ENCODE data around the gene RAI1. TPM values are rescaled to one million over a fixed set of nuclear protein-coding genes. Genes with fewer than 3 reads are reported as not detected.

The RAI1 gene
- total RNA-seq, 2 experiments from 2014 or later, result 9.2 to 12.0 TPM

DNA sequence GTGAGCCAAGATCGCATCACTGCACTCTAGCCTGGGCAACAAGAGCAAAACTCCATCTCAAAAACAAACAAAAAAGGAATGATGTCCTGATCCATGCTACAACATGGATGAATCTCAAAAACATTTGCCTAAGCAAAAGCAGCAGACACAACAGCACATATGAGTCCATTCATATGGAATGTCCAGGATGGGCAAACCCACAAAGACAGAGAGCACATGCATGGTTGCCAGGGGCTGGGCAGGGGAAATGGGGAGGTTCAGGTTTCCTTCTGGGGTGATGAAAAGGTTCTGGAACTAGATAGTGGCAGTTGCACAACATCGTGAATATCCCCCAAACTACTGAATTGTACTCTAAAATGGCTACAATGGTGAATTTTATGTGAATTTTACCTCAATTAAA, 35.3 kb upstream of the RAI1 start:
- Mint-ChIP-seq H3K9me3 (peaks cover 9% of the 10 kb centered on the region), H3K36me3 (ENCODE audit: low read depth) (no peaks in the 10 kb centered on the region), H3K27ac (no peak overlapping the region), H3K27me3 (ENCODE audit: low read depth) (no peaks in the 10 kb centered on the region), H3K4me1 (ENCODE audit: low read depth) (no peaks in the 10 kb centered on the region), H3K4me3 (no peak overlapping the region)
- DNase-seq, result no peak
- intact Hi-C loops (cut with micrococcal nuclease), result no loop called here
- CTCF ChIA-PET, result no interaction called here

DNA sequence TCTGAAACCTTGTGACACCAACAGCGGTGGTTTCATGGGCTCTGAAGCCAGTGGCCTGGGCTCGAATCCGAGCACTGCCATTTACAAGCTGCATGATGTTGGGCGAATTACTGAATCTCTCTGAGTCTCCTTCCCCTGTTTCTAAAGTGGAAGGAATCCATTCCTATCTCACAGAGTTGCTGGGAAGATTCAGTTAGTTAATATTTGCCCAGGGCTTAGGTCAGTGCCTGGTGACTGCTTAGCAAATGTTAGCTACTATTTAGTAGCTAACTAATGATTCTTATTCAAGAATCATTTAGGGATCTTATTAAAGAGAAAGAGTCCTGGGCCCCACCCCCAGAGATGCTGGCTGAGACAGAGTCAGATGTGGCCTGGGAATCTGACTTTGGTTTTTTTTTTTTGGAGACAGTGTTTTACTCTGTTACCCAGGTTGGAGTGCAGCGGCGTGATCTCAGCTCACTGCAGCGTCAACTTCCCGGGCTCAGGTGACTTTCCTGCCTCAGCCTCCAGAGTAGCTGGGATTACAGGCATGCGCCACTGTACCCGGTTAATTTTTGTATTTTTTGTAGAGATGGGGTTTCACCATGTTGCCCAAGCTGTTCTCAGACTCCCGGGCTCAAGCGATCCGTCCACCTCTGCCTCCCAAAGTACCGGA, 33.6 kb upstream of the RAI1 start:
- intact Hi-C loops (cut with micrococcal nuclease), result no loop called here
- no peaks in the 10 kb centered on the region for H3K36me3 Mint-ChIP-seq (ENCODE audit: low read depth)
- peaks cover 10% of the 10 kb centered on the region for H3K9me3 Mint-ChIP-seq
- CTCF ChIA-PET, result interaction anchor here (1.0 kb wide), 1 partner anchor 293 kb away, joined by 3 read pairs; no protein-coding TSS in a partner anchor
- no peak overlapping the region for H3K4me3 Mint-ChIP-seq
- H3K4me1 Mint-ChIP-seq (ENCODE audit: low read depth), result no peaks in the 10 kb centered on the region
- H3K27ac Mint-ChIP-seq, result no peak overlapping the region
- no peak for DNase-seq
- no peaks in the 10 kb centered on the region for H3K27me3 Mint-ChIP-seq (ENCODE audit: low read depth)

DNA sequence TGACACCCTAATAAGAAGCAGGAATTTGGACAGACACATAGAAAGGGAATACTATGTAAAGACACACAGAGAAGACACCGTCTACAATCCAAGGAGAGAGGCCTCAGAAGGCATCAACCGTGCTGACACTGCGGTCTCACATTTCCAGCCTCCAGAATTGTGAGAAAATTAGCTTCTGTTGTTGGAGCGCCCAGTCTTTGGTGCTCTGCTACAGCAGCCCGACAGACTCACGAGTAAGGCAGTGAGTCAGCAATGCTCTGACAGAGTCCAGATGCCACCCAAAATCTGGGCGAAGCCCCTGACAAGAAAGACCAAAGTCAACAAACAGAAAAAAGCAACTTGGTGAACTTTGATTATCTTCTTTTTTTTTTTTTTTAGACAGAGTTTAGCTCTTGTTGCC, 32.5 kb upstream of the RAI1 start:
- H3K27me3 Mint-ChIP-seq (ENCODE audit: low read depth), result no peaks in the 10 kb centered on the region

DNA sequence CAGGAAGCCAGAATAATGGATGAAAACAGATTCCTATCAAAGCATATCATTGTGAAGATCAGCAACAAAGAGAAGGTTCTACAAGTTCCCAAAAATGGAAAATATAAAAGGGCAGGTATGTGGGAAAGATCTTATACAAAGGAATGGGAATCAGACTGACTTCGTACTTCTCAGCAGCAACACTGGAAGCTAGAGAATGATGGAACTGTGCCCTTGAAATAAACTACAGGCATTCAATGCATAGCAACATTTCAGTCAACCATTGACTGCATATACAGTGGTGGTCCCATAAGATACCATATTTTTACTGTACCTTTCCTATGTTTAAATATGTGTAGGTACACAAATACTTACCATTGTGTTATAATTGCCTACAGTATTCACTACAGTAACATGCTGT, 30.3 kb upstream of the RAI1 start:
- Mint-ChIP-seq H3K36me3 (ENCODE audit: low read depth) (no peaks in the 10 kb centered on the region), H3K27ac (no peak overlapping the region), H3K4me1 (ENCODE audit: low read depth) (no peaks in the 10 kb centered on the region), H3K9me3 (peaks cover 11% of the 10 kb centered on the region), H3K4me3 (no peak overlapping the region), H3K27me3 (ENCODE audit: low read depth) (no peaks in the 10 kb centered on the region)
- no peak for DNase-seq
- intact Hi-C loops (cut with micrococcal nuclease), result no loop called here
- CTCF ChIA-PET, result interaction anchor here (1.0 kb wide), 1 partner anchor 9 kb away, joined by 5 read pairs; no protein-coding TSS in a partner anchor

More for the DNA sequence above, 32.5 kb upstream of the RAI1 start:
- CTCF ChIA-PET, result interaction anchor here (1.5 kb wide), 1 partner anchor 152 kb away, joined by 4 read pairs; no protein-coding TSS in a partner anchor
- H3K4me1 Mint-ChIP-seq (ENCODE audit: low read depth), result no peaks in the 10 kb centered on the region
- DNase-seq, result no peak
- no peaks in the 10 kb centered on the region for H3K36me3 Mint-ChIP-seq (ENCODE audit: low read depth)
- H3K27ac Mint-ChIP-seq, result no peak overlapping the region
- peaks cover 10% of the 10 kb centered on the region for H3K9me3 Mint-ChIP-seq
- intact Hi-C loops (cut with micrococcal nuclease), result no loop called here
- no peak overlapping the region for H3K4me3 Mint-ChIP-seq

DNA sequence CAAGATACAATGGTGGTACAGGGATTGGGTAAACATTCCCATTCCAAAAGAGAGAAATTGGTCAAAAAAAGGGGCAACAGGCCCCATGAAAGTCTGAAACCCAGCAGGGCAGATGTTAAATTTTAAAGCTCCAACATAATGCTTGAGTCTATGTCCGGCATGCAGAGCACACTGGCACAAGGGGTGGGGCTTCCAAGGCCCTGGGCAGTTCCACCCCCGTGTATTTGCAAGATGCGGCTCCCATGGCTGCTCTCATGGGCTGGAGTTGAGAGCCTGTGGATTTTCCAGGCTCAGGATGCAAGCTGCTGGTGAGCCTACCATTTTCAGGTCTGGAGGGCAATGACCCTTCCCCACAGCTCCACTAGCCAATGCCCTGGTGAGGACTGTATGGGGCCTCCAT, 27.9 kb upstream of the RAI1 start:
- no peaks in the 10 kb centered on the region for H3K36me3 Mint-ChIP-seq (ENCODE audit: low read depth)
- no peaks in the 10 kb centered on the region for H3K27me3 Mint-ChIP-seq (ENCODE audit: low read depth)
- intact Hi-C loops (cut with micrococcal nuclease), result no loop called here
- no peak overlapping the region for H3K27ac Mint-ChIP-seq
- no peak for DNase-seq
- H3K4me1 Mint-ChIP-seq (ENCODE audit: low read depth), result no peaks in the 10 kb centered on the region
- no peak overlapping the region for H3K4me3 Mint-ChIP-seq
- H3K9me3 Mint-ChIP-seq, result peaks cover 16% of the 10 kb centered on the region
- CTCF ChIA-PET, result interaction anchor here (0.6 to 1.7 kb wide), 2 partner anchors 11 to 322 kb away, joined by 4 to 5 read pairs; no protein-coding TSS in a partner anchor

DNA sequence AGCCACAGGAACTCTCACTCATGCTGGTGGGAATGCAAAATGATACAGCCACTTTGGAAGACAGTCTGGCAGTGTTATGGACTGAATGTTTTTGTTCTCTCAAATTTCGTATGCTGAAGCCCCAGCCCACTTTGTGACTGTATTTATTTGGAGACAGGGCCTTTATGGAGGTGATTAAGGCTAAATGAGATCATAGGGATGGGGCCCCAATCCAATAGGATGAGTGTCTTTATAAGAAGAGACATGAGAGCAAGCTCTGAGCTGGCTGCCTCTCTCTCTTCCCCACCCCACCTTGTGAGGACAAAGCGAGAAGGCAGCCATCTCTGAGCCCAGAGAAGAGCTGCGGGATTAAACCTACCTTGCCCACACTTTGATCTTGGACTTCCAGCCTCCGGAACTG, 21.9 kb upstream of the RAI1 start:
- no peak overlapping the region for H3K4me3 Mint-ChIP-seq
- no peak overlapping the region for H3K27ac Mint-ChIP-seq
- H3K4me1 Mint-ChIP-seq (ENCODE audit: low read depth), result peaks cover 11% of the 10 kb centered on the region
- no peaks in the 10 kb centered on the region for H3K27me3 Mint-ChIP-seq (ENCODE audit: low read depth)
- CTCF ChIA-PET, result no interaction called here
- intact Hi-C loops (cut with micrococcal nuclease), result no loop called here
- no peak for DNase-seq
- H3K36me3 Mint-ChIP-seq (ENCODE audit: low read depth), result no peaks in the 10 kb centered on the region
- H3K9me3 Mint-ChIP-seq, result peaks cover 19% of the 10 kb centered on the region

DNA sequence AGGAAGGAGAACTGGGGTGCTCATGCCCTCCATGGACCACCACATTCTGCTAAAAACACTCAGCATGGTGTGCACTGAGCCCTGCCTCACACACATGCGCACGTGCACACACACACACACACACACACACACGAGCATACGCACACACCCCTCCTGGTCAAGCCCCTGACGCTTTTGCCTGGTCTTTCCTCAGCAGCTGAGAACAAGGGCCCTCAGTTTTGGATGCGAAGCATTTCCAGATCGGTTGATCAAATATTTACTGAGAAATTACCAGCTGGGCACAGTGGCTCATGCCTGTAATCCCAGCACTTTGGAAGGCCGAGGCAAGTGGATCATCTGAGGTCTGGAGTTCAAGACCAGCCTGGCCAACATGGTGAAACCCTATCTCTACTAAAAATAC, 20.1 kb upstream of the RAI1 start:
- CTCF ChIA-PET, result interaction anchor here (0.6 kb wide), 1 partner anchor 114 kb away, joined by 6 read pairs; no protein-coding TSS in a partner anchor
- Mint-ChIP-seq H3K27ac (no peak overlapping the region), H3K4me1 (ENCODE audit: low read depth) (peaks cover 11% of the 10 kb centered on the region), H3K4me3 (no peak overlapping the region), H3K36me3 (ENCODE audit: low read depth) (no peaks in the 10 kb centered on the region), H3K9me3 (peaks cover 18% of the 10 kb centered on the region), H3K27me3 (ENCODE audit: low read depth) (no peaks in the 10 kb centered on the region)
- intact Hi-C loops (cut with micrococcal nuclease), result no loop called here
- no peak for DNase-seq

DNA sequence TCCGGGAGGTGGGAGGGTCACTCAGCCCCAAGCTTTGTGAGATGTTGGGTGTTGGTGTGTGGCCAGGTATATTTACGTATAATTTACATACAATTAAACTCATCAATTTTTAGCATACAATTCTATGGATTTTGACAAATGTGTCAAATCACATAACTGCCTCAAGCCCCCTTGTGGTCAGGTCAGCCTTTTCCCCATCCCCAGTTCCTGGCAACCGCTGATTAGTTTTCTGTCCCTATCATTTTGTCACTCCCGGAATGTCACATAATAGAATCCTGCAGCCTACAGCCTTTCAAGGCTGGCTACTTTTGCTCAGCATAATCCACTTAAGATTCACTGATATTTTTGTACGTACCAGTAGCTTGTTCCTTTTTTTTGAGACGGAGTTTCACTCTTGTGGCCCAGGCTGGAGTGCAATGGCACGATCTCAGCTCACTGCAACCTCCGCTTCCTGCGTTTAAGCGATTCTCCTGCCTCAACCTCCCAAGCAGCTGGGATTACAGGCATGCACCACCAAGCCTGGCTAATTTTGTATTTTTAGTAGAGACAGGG, 19.3 kb upstream of the RAI1 start:
- H3K4me3 Mint-ChIP-seq, result no peak overlapping the region
- H3K27me3 Mint-ChIP-seq (ENCODE audit: low read depth), result no peaks in the 10 kb centered on the region
- CTCF ChIA-PET, result no interaction called here
- DNase-seq, result no peak
- H3K27ac Mint-ChIP-seq, result no peak overlapping the region
- intact Hi-C loops (cut with micrococcal nuclease), result no loop called here
- H3K4me1 Mint-ChIP-seq (ENCODE audit: low read depth), result peaks cover 11% of the 10 kb centered on the region
- no peaks in the 10 kb centered on the region for H3K36me3 Mint-ChIP-seq (ENCODE audit: low read depth)
- peaks cover 18% of the 10 kb centered on the region for H3K9me3 Mint-ChIP-seq

DNA sequence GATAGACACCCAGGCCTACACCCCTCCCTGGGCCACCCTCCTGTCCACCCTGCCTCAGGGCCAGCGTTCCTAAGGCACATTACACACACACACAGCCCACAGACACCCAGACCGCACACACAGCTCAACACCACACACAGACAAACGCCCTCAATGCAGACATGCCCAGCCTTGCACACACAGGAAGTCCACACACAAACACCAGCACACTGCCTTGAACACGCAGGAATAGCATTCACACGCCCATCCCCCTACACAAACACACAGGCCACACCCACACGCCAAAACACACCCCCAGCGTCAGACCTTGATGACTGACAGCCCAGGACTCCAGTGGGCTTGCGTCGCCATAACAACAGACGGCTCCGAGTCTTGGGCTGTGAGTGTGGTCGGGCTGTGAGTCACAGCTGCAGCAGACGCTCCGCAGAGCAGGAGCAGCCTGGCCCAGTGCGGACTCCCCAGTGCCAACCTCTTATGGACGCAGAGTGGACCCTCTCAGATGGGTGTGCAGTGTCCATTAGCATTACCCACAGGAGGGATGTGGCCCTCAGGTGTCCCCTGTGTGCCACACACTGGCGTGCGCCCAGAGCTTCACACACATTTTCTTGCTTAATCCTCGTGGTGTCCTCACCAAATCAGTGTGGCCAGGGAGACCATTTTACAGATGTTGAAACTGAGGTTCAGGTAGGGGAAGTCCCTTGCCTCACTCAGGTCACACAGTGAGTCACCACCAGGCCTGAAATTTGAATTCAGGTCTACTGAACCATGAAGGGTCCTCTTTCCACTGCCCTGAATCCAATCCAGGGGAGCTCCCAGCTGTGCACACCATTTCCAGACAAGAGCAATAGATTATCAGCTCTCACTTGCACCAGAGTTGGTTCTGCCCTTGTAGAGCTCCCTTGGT, 17.8 kb upstream of the RAI1 start:
- Mint-ChIP-seq H3K27me3 (ENCODE audit: low read depth) (no peaks in the 10 kb centered on the region), H3K4me1 (ENCODE audit: low read depth) (peaks cover 11% of the 10 kb centered on the region), H3K27ac (no peak overlapping the region), H3K36me3 (ENCODE audit: low read depth) (no peaks in the 10 kb centered on the region), H3K4me3 (no peak overlapping the region), H3K9me3 (peaks cover 12% of the 10 kb centered on the region)
- CTCF ChIA-PET, result interaction anchor here (0.7 to 1.2 kb wide), 3 partner anchors 8 to 308 kb away, joined by 3 to 4 read pairs (median 4); no protein-coding TSS in a partner anchor
- DNase-seq, result peak; percentile 64
- intact Hi-C loops (cut with micrococcal nuclease), result no loop called here

DNA sequence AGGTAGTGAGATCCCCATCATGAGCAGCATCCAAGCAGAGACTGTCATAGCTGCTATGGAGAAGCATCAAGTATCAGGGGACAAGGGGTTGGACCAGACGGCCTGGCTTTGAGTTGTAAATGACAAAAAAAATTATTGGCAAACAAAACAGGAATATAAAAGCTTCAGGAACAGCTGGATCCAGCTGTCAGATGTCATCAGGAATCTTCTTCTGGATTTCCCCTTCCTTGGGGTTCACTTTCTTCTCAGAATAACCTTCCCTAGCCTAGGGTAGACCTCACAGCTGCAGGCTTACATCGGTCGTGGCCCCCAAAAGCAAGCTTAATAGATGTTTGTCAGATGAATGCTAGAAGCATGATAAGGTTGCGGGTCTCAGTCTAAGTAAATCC, 17.2 kb upstream of the RAI1 start:
- H3K36me3 Mint-ChIP-seq (ENCODE audit: low read depth), result no peaks in the 10 kb centered on the region
- H3K9me3 Mint-ChIP-seq, result peaks cover 6% of the 10 kb centered on the region
- intact Hi-C loops (cut with micrococcal nuclease), result no loop called here
- H3K27me3 Mint-ChIP-seq (ENCODE audit: low read depth), result no peaks in the 10 kb centered on the region
- H3K27ac Mint-ChIP-seq, result no peak overlapping the region
- peaks cover 11% of the 10 kb centered on the region for H3K4me1 Mint-ChIP-seq (ENCODE audit: low read depth)
- DNase-seq, result no peak
- no peak overlapping the region for H3K4me3 Mint-ChIP-seq
- CTCF ChIA-PET, result interaction anchor here (0.7 to 1.2 kb wide), 4 partner anchors 9 to 1608 kb away, joined by 3 to 4 read pairs (median 4); no protein-coding TSS in a partner anchor

DNA sequence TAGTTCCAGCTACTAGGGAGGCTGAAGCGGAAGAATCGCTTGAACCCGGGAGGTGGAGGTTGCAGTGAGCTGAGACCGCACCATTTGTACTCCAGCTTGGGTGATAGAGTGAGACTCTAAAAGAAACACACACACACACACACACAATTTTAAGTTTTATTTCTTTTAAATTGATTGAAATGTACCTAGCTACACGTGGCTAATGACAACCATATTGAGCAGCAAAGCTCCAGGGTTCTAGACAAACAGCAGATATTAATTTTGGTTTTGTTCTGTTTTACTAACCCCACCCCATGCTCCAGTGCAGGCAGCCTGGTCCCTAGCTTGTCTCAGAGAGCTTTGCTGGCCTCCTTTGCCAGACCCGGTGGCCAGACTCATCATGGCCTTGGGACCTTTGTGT, 16.0 kb upstream of the RAI1 start:
- Mint-ChIP-seq H3K27ac (no peak overlapping the region), H3K4me1 (ENCODE audit: low read depth) (peaks cover 11% of the 10 kb centered on the region), H3K4me3 (no peak overlapping the region), H3K27me3 (ENCODE audit: low read depth) (no peaks in the 10 kb centered on the region), H3K9me3 (no peaks in the 10 kb centered on the region), H3K36me3 (ENCODE audit: low read depth) (no peaks in the 10 kb centered on the region)
- CTCF ChIA-PET, result interaction anchor here (0.6 to 0.9 kb wide), 2 partner anchors 23 to 135 kb away, joined by 3 to 5 read pairs; no protein-coding TSS in a partner anchor
- intact Hi-C loops (cut with micrococcal nuclease), result no loop called here
- DNase-seq, result no peak

DNA sequence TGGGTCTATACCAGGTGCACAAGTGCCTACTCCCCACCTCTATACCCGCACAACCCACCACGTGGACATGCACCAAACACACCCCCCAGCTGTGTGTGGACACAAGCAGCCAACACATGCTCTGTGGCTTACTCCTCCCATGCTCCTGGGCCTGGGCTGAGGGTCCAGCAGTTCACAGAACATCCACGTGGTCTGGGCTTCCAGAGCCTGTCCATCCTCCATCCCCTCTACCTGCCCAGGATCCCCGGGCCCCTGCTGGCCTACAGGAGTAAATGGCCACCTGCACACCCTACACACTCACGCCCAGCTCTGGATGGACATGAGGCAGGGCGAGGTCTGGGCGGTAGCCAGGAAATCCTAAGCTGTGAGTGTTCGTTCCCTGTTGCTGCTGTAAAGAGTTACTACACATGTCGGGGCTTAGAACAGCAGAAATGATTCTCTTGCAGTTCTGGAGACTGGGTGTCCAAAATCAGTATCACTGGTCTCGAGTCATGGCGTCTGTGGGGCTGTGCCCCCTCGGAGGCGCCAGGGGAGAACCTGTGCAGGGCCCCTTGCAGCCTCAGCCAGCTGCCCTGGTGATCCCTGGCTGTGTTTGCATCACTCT, 15.0 kb upstream of the RAI1 start:
- no peaks in the 10 kb centered on the region for H3K9me3 Mint-ChIP-seq
- no peak overlapping the region for H3K4me3 Mint-ChIP-seq
- H3K27ac Mint-ChIP-seq, result no peak overlapping the region
- CTCF ChIA-PET, result interaction anchor here (1.1 kb wide), 1 partner anchor 214 kb away, joined by 3 read pairs; no protein-coding TSS in a partner anchor
- no peaks in the 10 kb centered on the region for H3K36me3 Mint-ChIP-seq (ENCODE audit: low read depth)
- intact Hi-C loops (cut with micrococcal nuclease), result no loop called here
- peaks cover 11% of the 10 kb centered on the region for H3K4me1 Mint-ChIP-seq (ENCODE audit: low read depth)
- no peaks in the 10 kb centered on the region for H3K27me3 Mint-ChIP-seq (ENCODE audit: low read depth)
- no peak for DNase-seq

All from activated naive CD4-positive, alpha-beta T cell treated with anti-CD3 and anti-CD28 coated beads for 36 hours (primary cell).